Esophagus (tissue), 2 donors: ENCODE results near the gene BMP2K. TPM values are rescaled to one million over a fixed set of nuclear protein-coding genes. Genes with fewer than 3 reads are reported as not detected.

Experiments
- H3K27ac ChIP-seq, 2 donors: one replicate each; pipeline ENCODE4 v1.5.1; 2013; ENCODE audit warnings: low read depth in 2 of 2, mild to moderate bottlenecking in 2 of 2, inconsistent platforms in 1 of 2, low read length in 1 of 2, moderate library complexity in 1 of 2
- H3K27me3 ChIP-seq, 2 donors: one replicate each; pipeline ENCODE4 v1.6.1; 2013; ENCODE audit warnings: low read length in 2 of 2, control low read depth in 1 of 2, mild to moderate bottlenecking in 1 of 2; ENCODE audit not compliant: insufficient read depth in 2 of 2, control insufficient read depth in 1 of 2
- H3K36me3 ChIP-seq, 2 donors: one replicate each; pipeline ENCODE4 v1.6.1; 2013; ENCODE audit warnings: low read length in 1 of 2; ENCODE audit not compliant: control insufficient read depth in 2 of 2, insufficient read depth in 2 of 2
- H3K4me1 ChIP-seq, 2 donors: one replicate each; pipeline ENCODE4 v1.6.1; 2013; ENCODE audit warnings: low read length in 1 of 2; ENCODE audit not compliant: control insufficient read depth in 2 of 2, insufficient read depth in 2 of 2
- H3K4me3 ChIP-seq, 2 donors: one replicate each; pipeline ENCODE4 v1.5.1; 2013; ENCODE audit warnings: low read length in 2 of 2, mild to moderate bottlenecking in 2 of 2, low read depth in 1 of 2, moderate library complexity in 1 of 2
- H3K9me3 ChIP-seq, 2 donors: one replicate each; pipeline ENCODE4 v1.6.1; 2013; ENCODE audit warnings: mild to moderate bottlenecking in 2 of 2, low read depth in 1 of 2, low read length in 1 of 2, moderate library complexity in 1 of 2; ENCODE audit not compliant: control insufficient read depth in 2 of 2, insufficient read depth in 1 of 2
- WGBS, 2 donors: extraction: QIAGEN DNeasy Blood & Tissue Kit; methylation state at CpG; one replicate each; pipeline ENCODE4 v1.1.7; 2013; 5-methylcytosine and 5-hydroxymethylcytosine counted together
- polyA plus RNA-seq, 2 donors: library from polyadenylated mRNA; stranded (reverse); fragments of 200-250 nt; gene quantifications; one replicate each; pipeline ENCODE4 v1.2.3, GENCODE V29; 2013
- donor health status: healthy with polysubstance abuse.
- donor health status: Bipolar disorder and iron deficiency.

The BMP2K gene
- polyA plus RNA-seq, 2 donors = 9.6 to 11.6 TPM

DNA sequence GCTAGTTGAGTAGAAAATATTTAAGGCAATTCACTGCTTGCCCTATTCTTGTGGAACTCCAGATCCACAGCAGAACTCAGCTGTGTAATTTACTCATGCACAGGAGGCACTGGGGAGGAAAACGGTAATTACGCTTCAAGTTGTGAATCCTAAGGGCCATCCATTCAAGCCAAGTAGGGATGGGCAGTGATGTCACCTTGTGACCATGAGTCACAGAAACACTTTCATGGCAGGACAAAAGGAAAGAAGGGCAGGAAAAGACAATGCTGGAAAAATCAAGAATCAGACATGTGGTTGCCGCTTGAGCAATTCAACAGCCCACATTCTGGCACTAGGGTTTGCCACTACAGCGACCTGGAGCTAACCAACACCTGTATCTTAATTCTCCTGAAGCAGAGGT lies 161.7 kb downstream of the BMP2K start:
- no peaks in the 10 kb centered on the region for H3K27me3 ChIP-seq
- 90 to 93% methylated on average over 4 of the region's 4 CpGs for WGBS, 2 donors
- no peaks in the 10 kb centered on the region for H3K36me3 ChIP-seq
- H3K9me3 ChIP-seq = no peaks in the 10 kb centered on the region
- H3K27ac ChIP-seq = no peak overlapping the region
- peaks cover 0 to 4% of the 10 kb centered on the region in 2 donors for H3K4me1 ChIP-seq
- H3K4me3 ChIP-seq = peak overlapping the region in 1 of 2 donors; percentile 11

DNA sequence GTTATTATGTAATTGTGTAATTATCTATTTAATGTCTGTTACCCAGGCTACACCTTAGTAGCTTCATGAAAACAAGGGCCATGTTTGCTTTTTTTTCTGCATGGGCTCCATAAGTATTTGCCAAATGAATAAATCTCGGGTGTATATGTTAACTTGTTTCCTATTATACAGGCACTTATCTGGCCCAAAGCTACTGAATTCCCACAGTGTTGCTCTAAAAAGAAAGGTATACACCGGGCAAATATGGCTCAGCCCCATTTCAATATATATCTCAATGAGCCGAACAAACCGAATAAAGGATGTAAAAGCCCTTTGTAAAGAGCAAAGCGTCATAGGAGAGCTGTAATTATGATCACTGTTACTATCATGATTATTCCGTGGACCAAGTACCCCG lies 162.3 kb downstream of the BMP2K start:
- peak overlapping the region; percentile 80 to 86 for H3K4me3 ChIP-seq
- H3K4me1 ChIP-seq = peaks cover 0 to 4% of the 10 kb centered on the region in 2 donors
- no peak overlapping the region for H3K27ac ChIP-seq
- no peaks in the 10 kb centered on the region for H3K9me3 ChIP-seq
- no peaks in the 10 kb centered on the region for H3K36me3 ChIP-seq
- 3% methylated on average over 7 of the region's 7 CpGs for WGBS, 2 donors
- H3K27me3 ChIP-seq = no peaks in the 10 kb centered on the region

DNA sequence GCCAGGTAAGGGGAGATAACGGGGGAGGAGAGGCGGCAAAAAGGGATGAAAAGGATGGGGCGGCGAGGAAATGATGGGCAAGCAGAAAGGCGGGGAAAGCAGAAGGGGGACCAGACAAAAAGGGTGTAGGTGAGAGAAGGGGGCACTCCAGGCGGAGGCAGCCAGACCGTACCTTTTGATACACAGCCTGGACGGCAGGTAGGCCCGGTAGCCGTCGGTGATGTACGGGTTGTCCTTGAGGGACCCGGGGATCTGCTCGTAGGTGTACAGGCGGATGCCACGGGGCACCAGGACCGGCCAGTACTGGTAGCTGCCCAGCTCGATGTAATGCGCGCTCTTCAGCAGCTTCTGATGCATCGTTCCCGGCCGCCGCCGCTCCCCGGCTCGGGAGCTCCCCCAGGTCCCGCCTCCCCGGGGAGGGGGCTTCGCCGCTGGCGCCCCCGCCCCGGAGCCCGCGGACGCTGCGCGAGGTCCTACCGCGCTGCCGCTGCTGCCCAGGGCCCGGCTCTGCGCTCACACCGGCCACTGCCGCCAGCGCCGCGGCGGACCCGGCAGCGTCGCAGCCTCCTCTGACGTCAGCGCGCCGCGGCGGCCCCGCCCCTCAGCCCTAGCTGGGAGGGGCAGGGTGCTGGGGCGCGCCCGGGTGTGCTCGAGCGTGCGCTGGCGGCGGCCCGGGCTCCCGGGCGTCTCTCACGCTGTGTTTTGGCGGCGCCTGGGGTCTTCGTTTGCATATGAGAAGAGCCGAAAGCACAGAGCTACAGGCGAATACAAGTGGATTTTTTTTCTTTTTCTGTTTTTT lies 162.9 kb downstream of the BMP2K start, which contains the start of gene PAQR3:
TSS of gene PAQR3 (minus strand) at position 571 of the 799 bp plus-strand sequence. CDS start at position 357, 214 bp downstream.
- no peaks in the 10 kb centered on the region for H3K9me3 ChIP-seq
- no peaks in the 10 kb centered on the region for H3K27me3 ChIP-seq
- peak within 1 kb of the TSS; percentile 58 to 86 for H3K27ac ChIP-seq
- H3K36me3 ChIP-seq = no peaks in the 10 kb centered on the region
- H3K4me1 ChIP-seq = peaks cover 0 to 4% of the 10 kb centered on the region in 2 donors
- peak within 1 kb of the TSS; percentile 80 to 86 for H3K4me3 ChIP-seq
- WGBS, 2 donors = 1% methylated on average over 72 to 77 of the region's 77 CpGs

DNA sequence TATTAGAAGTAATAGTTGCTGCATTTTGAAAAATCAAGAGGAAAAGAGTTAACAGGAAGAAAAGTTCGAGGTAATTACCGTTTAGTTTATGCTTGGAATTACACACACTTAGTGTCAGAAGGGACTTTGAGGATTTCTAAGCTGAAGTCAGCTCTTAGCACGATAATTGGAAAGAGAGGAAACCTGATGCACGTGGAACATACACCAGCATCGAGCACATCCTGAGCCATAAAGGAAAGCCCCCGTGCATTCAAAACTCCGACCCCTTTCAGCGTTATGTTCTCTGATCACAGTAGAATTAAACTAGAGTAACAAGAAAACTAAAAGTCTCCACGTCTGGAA lies 163.5 kb downstream of the BMP2K start:
- peak overlapping the region; percentile 80 to 86 for H3K4me3 ChIP-seq
- no peak overlapping the region for H3K27ac ChIP-seq
- WGBS, 2 donors = 1 to 2% methylated on average over 9 of the region's 9 CpGs

DNA sequence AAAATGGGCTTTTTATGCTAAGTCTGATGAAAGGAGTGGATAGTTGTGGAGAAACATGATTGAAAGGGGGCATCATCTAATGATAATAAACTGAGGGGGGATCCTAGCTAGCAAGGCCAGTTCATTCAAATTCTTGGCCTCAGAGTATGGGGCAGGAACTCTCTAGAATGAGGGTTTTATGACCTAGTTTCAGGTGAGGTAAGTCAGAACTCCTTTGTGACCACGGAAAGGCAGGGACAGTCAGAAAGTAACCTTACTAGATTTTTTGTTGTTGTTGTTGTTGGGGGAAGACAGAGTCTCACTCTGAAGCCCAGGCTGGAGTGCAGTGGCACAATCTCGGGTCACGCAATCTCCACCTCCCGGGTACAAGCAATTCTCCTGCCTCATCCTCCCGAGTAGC lies 164.6 kb downstream of the BMP2K start:
- H3K36me3 ChIP-seq = no peaks in the 10 kb centered on the region
- no peaks in the 10 kb centered on the region for H3K9me3 ChIP-seq
- no peaks in the 10 kb centered on the region for H3K27me3 ChIP-seq
- 93 to 94% methylated on average over 5 of the region's 5 CpGs for WGBS, 2 donors
- H3K4me3 ChIP-seq = no peak overlapping the region
- H3K27ac ChIP-seq = no peak overlapping the region
- peaks cover 0 to 4% of the 10 kb centered on the region in 2 donors for H3K4me1 ChIP-seq

More for the DNA sequence above, 163.5 kb downstream of the BMP2K start:
- Histone ChIP-seq H3K4me1 (peaks cover 0 to 4% of the 10 kb centered on the region in 2 donors), H3K36me3 (no peaks in the 10 kb centered on the region), H3K27me3 (no peaks in the 10 kb centered on the region), H3K9me3 (no peaks in the 10 kb centered on the region)

DNA sequence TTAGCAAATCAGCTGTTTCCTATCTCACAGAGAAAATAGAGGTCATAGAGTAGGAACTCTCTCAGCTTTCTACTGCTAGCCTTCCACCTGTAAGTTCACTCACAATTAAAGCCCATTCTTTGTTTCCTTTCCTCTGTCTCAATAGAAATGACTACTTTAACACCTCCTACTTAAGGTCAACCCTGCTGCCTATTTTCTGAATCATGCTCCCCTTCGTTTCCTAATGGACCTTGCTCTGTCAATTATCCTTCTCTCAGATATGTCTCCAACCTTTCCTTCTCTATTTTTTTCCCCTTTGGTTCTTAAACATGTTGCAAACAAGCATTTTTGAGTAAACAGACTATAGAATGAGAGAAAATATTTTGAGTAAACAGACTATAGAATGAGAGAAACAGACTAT lies 168.2 kb downstream of the BMP2K start:
- Histone ChIP-seq H3K27ac (no peak overlapping the region), H3K36me3 (no peaks in the 10 kb centered on the region), H3K4me1 (no peaks in the 10 kb centered on the region), H3K27me3 (no peaks in the 10 kb centered on the region), H3K4me3 (no peak overlapping the region), H3K9me3 (no peaks in the 10 kb centered on the region)
- WGBS, 2 donors = 32 to 40% methylated on average over 1 of the region's 1 CpG

DNA sequence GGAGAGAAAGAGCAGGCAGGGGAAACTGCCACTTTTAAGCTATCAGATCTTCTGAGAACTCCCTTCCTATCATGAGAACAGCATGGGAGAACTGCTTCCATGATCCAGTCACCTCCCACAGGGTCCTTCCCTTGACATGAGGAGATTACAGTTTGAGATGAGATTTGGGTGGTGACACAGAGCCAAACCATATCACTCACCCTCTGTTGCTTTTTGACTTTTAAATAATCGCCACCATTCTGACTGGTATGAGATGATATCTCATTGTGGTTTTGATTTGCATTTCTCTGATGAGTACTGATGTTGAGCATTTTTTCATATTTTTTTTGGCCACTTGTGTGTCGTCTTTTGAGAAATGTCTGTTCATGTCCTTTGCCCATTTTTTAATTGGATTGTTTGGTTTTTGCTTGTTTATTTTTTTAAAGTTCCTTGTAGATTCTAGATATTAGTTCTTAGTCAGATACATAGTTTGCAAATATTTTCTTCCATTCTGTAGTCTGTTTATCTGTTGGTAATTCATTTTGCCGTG lies 169.6 kb downstream of the BMP2K start:
- 82 to 83% methylated on average over 3 of the region's 3 CpGs for WGBS, 2 donors
- no peaks in the 10 kb centered on the region for H3K27me3 ChIP-seq

DNA sequence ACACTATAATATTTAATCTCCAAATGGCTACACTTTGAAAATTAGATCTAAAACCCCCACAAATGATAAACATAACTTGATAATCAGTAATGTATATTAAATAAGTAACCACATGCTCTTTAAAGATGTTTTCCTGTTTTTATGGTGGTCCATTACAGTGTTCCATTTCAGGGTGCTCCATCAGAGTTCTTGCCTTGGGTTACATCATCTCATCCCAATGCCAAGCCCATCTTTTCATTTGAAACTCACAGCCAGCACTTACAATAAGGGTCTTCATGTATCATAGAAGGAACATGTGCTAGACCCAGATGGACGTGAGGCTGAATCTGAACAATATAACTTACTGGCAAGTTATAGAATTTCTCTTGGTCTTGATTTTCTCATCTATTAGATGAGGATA lies 173.6 kb downstream of the BMP2K start:
- Histone ChIP-seq H3K27me3 (no peaks in the 10 kb centered on the region), H3K4me3 (no peak overlapping the region), H3K27ac (no peak overlapping the region), H3K9me3 (no peaks in the 10 kb centered on the region), H3K36me3 (no peaks in the 10 kb centered on the region), H3K4me1 (no peaks in the 10 kb centered on the region)
- WGBS, 2 donors = 75 to 79% methylated on average over 1 of the region's 1 CpG

More for the DNA sequence above, 169.6 kb downstream of the BMP2K start:
- Histone ChIP-seq H3K4me1 (no peaks in the 10 kb centered on the region), H3K27ac (no peak overlapping the region), H3K4me3 (no peak overlapping the region), H3K36me3 (no peaks in the 10 kb centered on the region), H3K9me3 (no peaks in the 10 kb centered on the region)

DNA sequence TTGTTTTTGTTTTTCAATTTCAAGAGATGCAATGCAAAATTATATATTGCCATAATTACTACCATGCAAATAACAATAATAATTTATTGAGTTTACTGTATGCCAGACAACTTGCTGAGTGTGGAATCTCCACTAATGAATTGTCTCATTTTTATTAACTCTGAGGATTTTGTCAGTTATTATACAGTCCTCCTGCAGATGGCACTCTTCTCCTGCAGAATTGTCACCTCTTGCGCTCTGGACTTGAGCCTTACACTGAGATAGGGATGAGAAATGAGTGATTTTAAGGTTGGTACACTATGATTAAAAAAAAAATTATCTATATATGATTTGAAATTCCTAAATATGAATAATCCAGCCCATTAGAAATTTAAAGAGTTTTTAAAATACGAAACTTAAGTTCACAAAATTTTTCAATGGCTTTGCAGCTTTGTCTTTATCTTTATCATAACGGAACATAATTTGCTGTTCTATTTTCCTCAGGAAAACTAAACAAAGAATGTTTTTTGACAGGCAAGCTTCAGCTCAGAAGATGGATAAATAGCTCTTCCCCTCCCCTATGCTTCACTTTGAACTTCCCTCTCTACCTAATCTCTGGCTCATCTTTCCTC lies 175.8 kb downstream of the BMP2K start:
- 66 to 71% methylated on average over 3 of the region's 3 CpGs for WGBS, 2 donors
- H3K36me3 ChIP-seq = no peaks in the 10 kb centered on the region

More for the DNA sequence above, 175.8 kb downstream of the BMP2K start:
- Histone ChIP-seq H3K4me1 (no peaks in the 10 kb centered on the region), H3K27ac (no peak overlapping the region), H3K4me3 (no peak overlapping the region), H3K27me3 (no peaks in the 10 kb centered on the region), H3K9me3 (no peaks in the 10 kb centered on the region)
